Measurements from ENCODE around the gene TNFAIP2.

The TNFAIP2 gene

GRCh38 chr14:103105580-103106150 lies 17.6 kb upstream of the TNFAIP2 start:
- no peak overlapping the region for H3K4me3 ChIP-seq (IDR thresholded peaks at IDR 0.05; ENCODE audit: insufficient read depth, low read depth, low read length)
- no peak overlapping the region for H3K9ac ChIP-seq
- peak overlapping the region; percentile 54 for H3K27ac ChIP-seq
- H3K79me2 ChIP-seq (ENCODE audit: insufficient read depth, low read depth), result no peaks in the 10 kb centered on the region
- no peak for TF ChIP-seq CTCF (conservative IDR thresholded peaks at IDR 0.05; ENCODE audit: low read depth, low read length)
- no peaks in the 10 kb centered on the region for H3K27me3 ChIP-seq (ENCODE audit: insufficient read depth, low read depth)
- H3K4me2 ChIP-seq, result peak overlapping the region; percentile 71
- peaks cover 44% of the 10 kb centered on the region for H3K4me1 ChIP-seq (ENCODE audit: low read depth, poor library complexity, severe bottlenecking)
- no peaks in the 10 kb centered on the region for H3K36me3 ChIP-seq (ENCODE audit: insufficient read depth)
- H2AFZ ChIP-seq (ENCODE audit: low read depth), result peak overlapping the region; percentile 14; the same call in 1 of the 2 replicates
- no peaks in the 10 kb centered on the region for H4K20me1 ChIP-seq (ENCODE audit: insufficient read depth)

DNA sequence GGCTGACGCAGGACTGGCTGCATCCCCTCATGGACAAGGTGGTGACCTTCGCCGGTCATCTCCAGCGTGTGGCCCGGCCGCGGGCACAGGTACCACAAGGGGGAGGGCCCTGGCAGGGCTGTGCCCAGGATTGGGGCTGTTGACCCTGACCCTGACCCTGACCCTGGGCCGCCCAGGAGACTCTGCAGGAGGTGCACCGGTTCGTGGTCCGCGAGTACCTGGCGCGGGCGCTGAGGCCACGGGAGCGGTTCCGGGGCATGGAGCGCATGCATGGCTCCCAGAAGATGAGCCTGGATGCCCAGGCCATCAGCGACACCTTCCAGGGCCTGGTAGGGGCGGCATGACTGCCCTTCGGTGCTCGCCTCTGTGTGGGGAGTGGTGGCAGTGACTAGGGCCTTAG lies 15.8 kb upstream of the TNFAIP2 start:
- Histone ChIP-seq H3K36me3 (ENCODE audit: insufficient read depth) (no peaks in the 10 kb centered on the region), H3K4me3 (IDR thresholded peaks at IDR 0.05; ENCODE audit: insufficient read depth, low read depth, low read length) (no peak overlapping the region), H4K20me1 (ENCODE audit: insufficient read depth) (no peaks in the 10 kb centered on the region), H2AFZ (ENCODE audit: low read depth) (no peak overlapping the region), H3K27me3 (ENCODE audit: insufficient read depth, low read depth) (no peaks in the 10 kb centered on the region), H3K27ac (no peak overlapping the region), H3K79me2 (ENCODE audit: insufficient read depth, low read depth) (no peaks in the 10 kb centered on the region), H3K9ac (no peak overlapping the region), H3K4me1 (ENCODE audit: low read depth, poor library complexity, severe bottlenecking) (peaks cover 62% of the 10 kb centered on the region), H3K4me2 (no peak overlapping the region)
- no peak for TF ChIP-seq CTCF (conservative IDR thresholded peaks at IDR 0.05; ENCODE audit: low read depth, low read length)

- Histone ChIP-seq H4K20me1 (ENCODE audit: insufficient read depth) (no peaks in the 10 kb centered on the region), H3K4me2 (peak overlapping the region; percentile 79), H3K27me3 (ENCODE audit: insufficient read depth, low read depth) (no peaks in the 10 kb centered on the region), H3K79me2 (ENCODE audit: insufficient read depth, low read depth) (no peaks in the 10 kb centered on the region), H3K36me3 (ENCODE audit: insufficient read depth) (no peaks in the 10 kb centered on the region), H3K4me3 (IDR thresholded peaks at IDR 0.05; ENCODE audit: insufficient read depth, low read depth, low read length) (no peak overlapping the region), H3K4me1 (ENCODE audit: low read depth, poor library complexity, severe bottlenecking) (peaks cover 69% of the 10 kb centered on the region), H3K27ac (peak overlapping the region; percentile 85), H3K9ac (peak overlapping the region; percentile 65), H2AFZ (ENCODE audit: low read depth) (no peak overlapping the region)
- no peak for TF ChIP-seq CTCF (conservative IDR thresholded peaks at IDR 0.05; ENCODE audit: low read depth, low read length)
Observed at GRCh38 chr14:103107941-103108748, 15.1 kb upstream of the TNFAIP2 start.

DNA sequence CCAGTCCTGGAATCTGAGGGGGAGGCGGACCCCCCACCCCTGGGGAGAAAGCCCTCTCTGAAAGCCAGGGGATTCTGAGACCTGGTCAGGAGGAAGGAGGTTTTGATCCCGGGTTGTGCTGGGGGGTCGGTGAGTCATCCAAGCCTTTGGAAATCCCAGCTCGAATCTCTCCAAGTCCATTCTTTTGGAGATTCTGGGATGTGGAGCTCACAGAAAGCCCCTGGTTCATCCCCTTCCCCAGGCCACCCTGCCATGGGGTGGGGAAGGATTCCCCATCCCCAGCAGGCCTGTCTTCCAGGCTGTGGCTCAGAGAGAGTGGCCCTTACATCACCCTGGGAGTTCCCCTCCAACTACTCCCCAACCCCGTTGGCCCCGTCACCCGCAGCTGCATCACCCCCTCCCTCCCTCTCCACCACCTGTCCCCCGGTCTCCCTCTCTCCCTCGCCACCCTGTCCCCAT lies 14.5 kb upstream of the TNFAIP2 start:
- Histone ChIP-seq H3K4me3 (IDR thresholded peaks at IDR 0.05; ENCODE audit: insufficient read depth, low read depth, low read length) (no peak overlapping the region), H4K20me1 (ENCODE audit: insufficient read depth) (no peaks in the 10 kb centered on the region), H3K36me3 (ENCODE audit: insufficient read depth) (no peaks in the 10 kb centered on the region), H3K4me2 (peak overlapping the region; percentile 79), H3K79me2 (ENCODE audit: insufficient read depth, low read depth) (no peaks in the 10 kb centered on the region), H3K27me3 (ENCODE audit: insufficient read depth, low read depth) (no peaks in the 10 kb centered on the region), H3K27ac (peak overlapping the region; percentile 85), H3K4me1 (ENCODE audit: low read depth, poor library complexity, severe bottlenecking) (peaks cover 75% of the 10 kb centered on the region), H3K9ac (peak overlapping the region; percentile 65), H2AFZ (ENCODE audit: low read depth) (no peak overlapping the region)
- no peak for TF ChIP-seq CTCF (conservative IDR thresholded peaks at IDR 0.05; ENCODE audit: low read depth, low read length)

All from KMS-11 (cell line).